Ascending aorta (tissue), 2 donors: ENCODE measurements around the gene PAFAH1B1. TPM values are rescaled to one million over a fixed set of nuclear protein-coding genes. Genes with fewer than 3 reads are reported as not detected.
"Not testable (repeated sequence)": the region's sequence is repeated elsewhere in the genome, so short reads cannot be mapped to it uniquely, and the experiment has no call there.

Experiments used
- DNase-seq, 2 donors: peaks; one replicate each; pipeline ENCODE4 v3.0.0-alpha.2; 2019; ENCODE audit warnings: low spot score in 2 of 2
- H3K27ac ChIP-seq, 2 donors: fragments of 200-600 bp; sonication (generic); one replicate each; pipeline ENCODE4 v1.5.1; 2016 to 2017; ENCODE audit warnings: mild to moderate bottlenecking in 1 of 2
- H3K27me3 ChIP-seq: fragments of 200-600 bp; sonication (generic); one replicate; pipeline ENCODE4 v1.5.1; 2017
- H3K36me3 ChIP-seq, 2 donors: fragments of 200-600 bp; sonication (generic); one replicate each; pipeline ENCODE4 v1.5.1; 2016
- H3K4me1 ChIP-seq, 2 donors: fragments of 200-600 bp; sonication (generic); one replicate each; pipeline ENCODE4 v1.5.1; 2016 to 2017; ENCODE audit warnings: mild to moderate bottlenecking in 1 of 2
- H3K4me3 ChIP-seq, 2 donors: fragments of 200-600 bp; sonication (generic); one replicate each; pipeline ENCODE4 v1.5.1; 2016 to 2017; ENCODE audit warnings: mild to moderate bottlenecking in 1 of 2
- H3K9me3 ChIP-seq, 2 donors: fragments of 200-600 bp; sonication (generic); one replicate each; pipeline ENCODE4 v1.5.1; 2016
- intact Hi-C: fragments of 100-400 bp; cut with DNase I; formaldehyde crosslinking; loops from one replicate; pipeline ENCODE4 v1.15.1; 2023
- total RNA-seq: library from RNA; depleted of rRNA; stranded (reverse); fragments of >200 nt; gene quantifications from one replicate; pipeline ENCODE4 v1.1.0, GENCODE V29; 2016
- TF ChIP-seq, protein P1 (sequence below), 3 experiments: fragments of 200-600 bp in 2 of 3; fragments of 450-650 bp in 1 of 3; sonication (generic) in 2 of 3; IDR thresholded peaks; one replicate each; pipeline ENCODE4 v1.5.1; 2016 to 2019; ENCODE audit warnings: antibody characterized with exemption in 3 of 3, mild to moderate bottlenecking in 1 of 3, moderate library complexity in 1 of 3

The PAFAH1B1 gene
- total RNA-seq, 1 donor from 2014 or later: 29.6 TPM

DNA sequence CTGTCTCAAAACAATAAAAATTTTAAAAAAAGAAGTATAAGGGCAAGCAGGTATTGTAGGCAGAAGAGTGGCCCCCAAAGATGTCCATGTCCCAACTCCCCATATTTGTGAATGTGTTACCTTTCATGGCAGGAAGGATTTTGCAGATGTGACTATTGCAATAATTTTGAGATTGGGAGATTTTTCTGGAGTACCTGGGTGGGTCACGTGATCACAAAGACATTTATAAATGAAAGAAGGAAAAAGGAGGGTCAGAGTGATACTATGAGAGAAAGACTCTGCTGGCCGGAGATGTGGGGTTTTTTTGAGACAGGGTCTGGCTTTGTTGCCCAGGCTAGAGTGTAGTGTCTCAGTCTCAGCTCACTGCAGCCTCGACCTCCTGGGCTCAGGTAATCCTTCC lies 27.4 kb upstream of the PAFAH1B1 start:
- no peaks in the 10 kb centered on the region for H3K4me1 ChIP-seq
- H3K4me3 ChIP-seq: no peak overlapping the region
- no peaks in the 10 kb centered on the region for H3K9me3 ChIP-seq
- H3K36me3 ChIP-seq: no peaks in the 10 kb centered on the region
- intact Hi-C loops: no loop called here
- DNase-seq: no peak
- no peaks in the 10 kb centered on the region for H3K27me3 ChIP-seq
- TF ChIP-seq, protein P1, sequence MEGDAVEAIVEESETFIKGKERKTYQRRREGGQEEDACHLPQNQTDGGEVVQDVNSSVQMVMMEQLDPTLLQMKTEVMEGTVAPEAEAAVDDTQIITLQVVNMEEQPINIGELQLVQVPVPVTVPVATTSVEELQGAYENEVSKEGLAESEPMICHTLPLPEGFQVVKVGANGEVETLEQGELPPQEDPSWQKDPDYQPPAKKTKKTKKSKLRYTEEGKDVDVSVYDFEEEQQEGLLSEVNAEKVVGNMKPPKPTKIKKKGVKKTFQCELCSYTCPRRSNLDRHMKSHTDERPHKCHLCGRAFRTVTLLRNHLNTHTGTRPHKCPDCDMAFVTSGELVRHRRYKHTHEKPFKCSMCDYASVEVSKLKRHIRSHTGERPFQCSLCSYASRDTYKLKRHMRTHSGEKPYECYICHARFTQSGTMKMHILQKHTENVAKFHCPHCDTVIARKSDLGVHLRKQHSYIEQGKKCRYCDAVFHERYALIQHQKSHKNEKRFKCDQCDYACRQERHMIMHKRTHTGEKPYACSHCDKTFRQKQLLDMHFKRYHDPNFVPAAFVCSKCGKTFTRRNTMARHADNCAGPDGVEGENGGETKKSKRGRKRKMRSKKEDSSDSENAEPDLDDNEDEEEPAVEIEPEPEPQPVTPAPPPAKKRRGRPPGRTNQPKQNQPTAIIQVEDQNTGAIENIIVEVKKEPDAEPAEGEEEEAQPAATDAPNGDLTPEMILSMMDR (IDR thresholded peaks at IDR 0.05): no peak
- H3K27ac ChIP-seq: no peak overlapping the region

DNA sequence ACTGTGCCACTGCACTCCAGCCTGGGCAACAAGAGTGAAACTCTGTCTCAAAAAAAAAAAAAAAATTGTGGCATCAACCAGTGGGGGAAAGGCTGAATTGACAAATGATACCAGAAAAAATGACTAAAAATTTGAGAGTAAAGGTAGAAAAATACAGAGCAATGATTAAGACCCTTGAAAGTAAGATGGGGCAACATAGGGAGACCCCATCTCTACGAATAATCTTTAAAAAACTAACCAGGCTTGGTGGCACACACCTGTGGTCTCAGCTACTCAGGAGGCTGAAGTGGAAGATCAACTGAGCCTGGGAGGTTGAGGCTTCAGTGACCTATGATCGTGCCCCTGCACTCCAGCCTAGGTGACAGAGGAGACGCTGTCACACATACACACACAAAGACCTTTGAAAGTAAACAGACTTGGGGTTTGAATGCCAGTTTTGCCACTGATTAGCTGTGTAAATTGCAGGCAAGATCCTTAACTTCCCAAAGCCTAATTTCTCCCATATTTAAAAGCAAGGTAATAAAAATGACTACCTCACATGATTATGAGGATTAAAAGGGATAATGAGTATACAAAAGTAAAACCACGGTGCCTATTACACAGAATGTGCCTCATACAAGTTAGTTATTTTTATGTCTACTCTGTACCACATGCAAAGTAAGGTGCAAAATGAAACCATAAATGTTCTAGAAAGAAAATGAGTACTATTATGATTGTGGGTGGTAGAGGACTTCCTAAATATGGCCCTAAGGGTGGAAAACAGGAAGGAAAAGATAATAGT lies 21.7 kb upstream of the PAFAH1B1 start:
- intact Hi-C loops: no loop called here
- H3K36me3 ChIP-seq: no peaks in the 10 kb centered on the region
- no peak for DNase-seq

DNA sequence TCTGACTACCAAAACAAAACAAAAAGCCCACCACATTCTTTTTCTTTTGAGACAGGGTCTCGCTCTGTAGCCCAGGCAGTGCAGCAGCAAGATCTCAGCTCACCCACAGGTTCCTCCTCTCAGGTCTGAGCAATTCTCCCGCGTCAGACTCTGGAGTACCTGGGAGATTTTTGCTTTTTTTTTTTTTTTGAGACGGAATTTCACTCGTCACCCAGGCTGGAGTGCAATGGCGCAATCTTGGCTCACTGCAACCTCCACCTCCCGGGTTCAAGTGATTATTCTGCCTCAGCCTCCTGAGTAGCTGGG lies 21.2 kb upstream of the PAFAH1B1 start:
- H3K4me3 ChIP-seq, H3K9me3 ChIP-seq, intact Hi-C loops, H3K4me1 ChIP-seq, H3K27me3 ChIP-seq, H3K36me3 ChIP-seq, DNase-seq, H3K27ac ChIP-seq: not testable (repeated sequence)

More for the DNA sequence above, 21.7 kb upstream of the PAFAH1B1 start:
- TF ChIP-seq, protein P1 (IDR thresholded peaks at IDR 0.05): no peak
- Histone ChIP-seq H3K9me3 (no peaks in the 10 kb centered on the region), H3K27me3 (no peaks in the 10 kb centered on the region), H3K4me1 (no peaks in the 10 kb centered on the region), H3K27ac (no peak overlapping the region), H3K4me3 (no peak overlapping the region)

DNA sequence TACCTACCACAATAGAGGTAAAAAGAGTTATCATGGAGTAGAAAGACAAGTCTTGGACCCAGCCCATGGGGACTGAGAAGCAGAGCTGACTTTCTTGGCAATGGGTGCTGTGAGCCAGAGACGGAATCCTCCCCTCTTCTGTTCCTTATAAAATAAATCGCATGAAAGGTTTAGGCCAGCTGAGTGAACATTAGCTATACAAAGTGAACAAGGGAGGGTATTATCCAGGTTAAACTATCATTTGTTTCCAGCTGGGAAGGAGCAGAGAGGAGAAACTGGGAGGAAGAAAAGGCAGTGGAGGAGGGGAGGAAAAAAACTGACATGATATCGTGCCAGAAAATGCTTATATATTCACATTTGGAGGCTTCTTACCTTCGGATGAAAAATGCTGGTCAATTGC lies 13.3 kb upstream of the PAFAH1B1 start:
- no peaks in the 10 kb centered on the region for H3K36me3 ChIP-seq
- H3K9me3 ChIP-seq: no peaks in the 10 kb centered on the region
- no peak overlapping the region for H3K4me3 ChIP-seq
- H3K4me1 ChIP-seq: no peaks in the 10 kb centered on the region
- no peaks in the 10 kb centered on the region for H3K27me3 ChIP-seq
- no peak for DNase-seq
- H3K27ac ChIP-seq: no peak overlapping the region
- TF ChIP-seq, protein P1 (IDR thresholded peaks at IDR 0.05): no peak
- intact Hi-C loops: no loop called here

DNA sequence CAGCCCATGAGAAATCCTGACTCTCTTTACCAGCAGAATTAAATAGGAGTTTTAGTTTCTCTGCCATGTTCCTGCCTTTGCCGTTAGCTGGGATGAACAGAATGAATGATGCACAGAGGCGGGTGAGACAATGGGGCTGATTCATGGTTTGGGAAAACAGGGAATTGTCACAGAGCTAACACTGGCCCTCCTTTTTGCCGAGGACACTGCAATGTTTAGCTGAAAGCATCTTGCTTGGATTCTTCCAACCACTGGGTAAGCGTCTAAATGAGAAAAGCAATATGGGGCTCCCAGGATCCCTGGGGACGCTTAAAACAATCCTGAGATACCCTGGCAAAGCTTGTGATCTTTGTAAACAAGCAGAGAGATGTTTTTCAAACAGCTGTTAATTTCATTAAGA lies 12.8 kb upstream of the PAFAH1B1 start:
- intact Hi-C loops: no loop called here
- H3K36me3 ChIP-seq: no peaks in the 10 kb centered on the region

DNA sequence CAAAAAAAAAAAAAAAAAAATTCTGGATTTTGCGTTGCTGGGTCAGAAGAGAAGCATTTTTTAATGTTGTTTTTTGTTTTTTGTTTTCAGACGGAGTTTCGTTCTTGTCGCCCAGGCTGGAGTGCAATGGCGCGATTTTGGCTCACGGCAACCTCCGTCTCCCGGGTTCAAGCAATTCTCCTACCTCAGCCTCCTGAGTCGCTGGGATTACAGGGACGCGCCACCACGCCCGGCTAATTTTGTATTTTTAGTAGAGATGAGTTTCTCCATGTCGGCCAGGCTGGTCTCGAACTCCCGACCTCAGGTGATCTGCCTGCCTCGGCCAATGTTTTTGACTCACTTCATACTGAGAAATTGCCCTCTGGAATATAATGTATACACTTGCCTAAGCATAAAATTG lies 11.0 kb upstream of the PAFAH1B1 start:
- intact Hi-C loops: no loop called here
- TF ChIP-seq, protein P1 (IDR thresholded peaks at IDR 0.05): no peak
- Histone ChIP-seq H3K4me1 (no peaks in the 10 kb centered on the region), H3K27me3 (no peaks in the 10 kb centered on the region), H3K27ac (no peak overlapping the region), H3K9me3 (no peaks in the 10 kb centered on the region), H3K4me3 (no peak overlapping the region), H3K36me3 (no peaks in the 10 kb centered on the region)
- no peak for DNase-seq

More for the DNA sequence above, 12.8 kb upstream of the PAFAH1B1 start:
- Histone ChIP-seq H3K9me3 (no peaks in the 10 kb centered on the region), H3K27ac (no peak overlapping the region), H3K4me3 (no peak overlapping the region), H3K4me1 (no peaks in the 10 kb centered on the region), H3K27me3 (no peaks in the 10 kb centered on the region)
- TF ChIP-seq, protein P1 (IDR thresholded peaks at IDR 0.05): no peak
- no peak for DNase-seq
